ENCODE measurements around the gene HERC4. TPM values are rescaled to one million over a fixed set of nuclear protein-coding genes. Genes with fewer than 3 reads are reported as not detected.
"Not testable (repeated sequence)": the region's sequence is repeated elsewhere in the genome, so short reads cannot be mapped to it uniquely, and the experiment has no call there.

HERC4 gene
- polyA plus RNA-seq, 2 donors, result 11.8 to 13.3 TPM

- no peaks in the 10 kb centered on the region for H3K27me3 ChIP-seq (ENCODE audit: control insufficient read depth in 1 of 2, insufficient read depth in 2 of 2, low read length in 2 of 2)
- peaks cover 0 to 3% of the 10 kb centered on the region in 2 donors for H3K36me3 ChIP-seq (ENCODE audit: control insufficient read depth in 2 of 2, insufficient read depth in 2 of 2, low read length in 1 of 2)
- H3K27ac ChIP-seq (ENCODE audit: low read depth in 2 of 2, low read length in 1 of 2), result no peak overlapping the region
- H3K4me3 ChIP-seq (ENCODE audit: low read depth in 1 of 2, low read length in 2 of 2), result no peak overlapping the region
- H3K4me1 ChIP-seq (ENCODE audit: control insufficient read depth in 2 of 2, insufficient read depth in 2 of 2, low read length in 1 of 2), result no peaks in the 10 kb centered on the region
- H3K9me3 ChIP-seq (ENCODE audit: control insufficient read depth in 2 of 2, insufficient read depth in 1 of 2, low read depth in 1 of 2, low read length in 1 of 2), result no peaks in the 10 kb centered on the region
- 85 to 93% methylated on average over 9 of the region's 9 CpGs for WGBS, 2 donors
Measured at GRCh38 chr10:68027429-68027828, 47.7 kb downstream of the HERC4 start.

GRCh38 chr10:68023292-68023691, 51.8 kb downstream of the HERC4 start:
- Histone ChIP-seq H3K4me1 (ENCODE audit: control insufficient read depth in 2 of 2, insufficient read depth in 2 of 2, low read length in 1 of 2) (no peaks in the 10 kb centered on the region), H3K9me3 (ENCODE audit: control insufficient read depth in 2 of 2, insufficient read depth in 1 of 2, low read depth in 1 of 2, low read length in 1 of 2) (no peaks in the 10 kb centered on the region), H3K27me3 (ENCODE audit: control insufficient read depth in 1 of 2, insufficient read depth in 2 of 2, low read length in 2 of 2) (no peaks in the 10 kb centered on the region), H3K27ac (ENCODE audit: low read depth in 2 of 2, low read length in 1 of 2) (no peak overlapping the region), H3K4me3 (ENCODE audit: low read depth in 1 of 2, low read length in 2 of 2) (no peak overlapping the region), H3K36me3 (ENCODE audit: control insufficient read depth in 2 of 2, insufficient read depth in 2 of 2, low read length in 1 of 2) (peaks cover 0 to 4% of the 10 kb centered on the region in 2 donors)
- 97 to 100% methylated on average over 1 of the region's 1 CpG for WGBS, 2 donors

- not testable (repeated sequence) for H3K4me1 ChIP-seq (ENCODE audit: control insufficient read depth in 2 of 2, insufficient read depth in 2 of 2, low read length in 1 of 2); H3K36me3 ChIP-seq (ENCODE audit: control insufficient read depth in 2 of 2, insufficient read depth in 2 of 2, low read length in 1 of 2); H3K9me3 ChIP-seq (ENCODE audit: control insufficient read depth in 2 of 2, insufficient read depth in 1 of 2, low read depth in 1 of 2, low read length in 1 of 2); H3K27me3 ChIP-seq (ENCODE audit: control insufficient read depth in 1 of 2, insufficient read depth in 2 of 2, low read length in 2 of 2); H3K27ac ChIP-seq (ENCODE audit: low read depth in 2 of 2, low read length in 1 of 2); H3K4me3 ChIP-seq (ENCODE audit: low read depth in 1 of 2, low read length in 2 of 2)
- 98 to 100% methylated on average over 4 of the region's 4 CpGs for WGBS, 2 donors
Measured at GRCh38 chr10:68022324-68022723, 52.8 kb downstream of the HERC4 start.

DNA sequence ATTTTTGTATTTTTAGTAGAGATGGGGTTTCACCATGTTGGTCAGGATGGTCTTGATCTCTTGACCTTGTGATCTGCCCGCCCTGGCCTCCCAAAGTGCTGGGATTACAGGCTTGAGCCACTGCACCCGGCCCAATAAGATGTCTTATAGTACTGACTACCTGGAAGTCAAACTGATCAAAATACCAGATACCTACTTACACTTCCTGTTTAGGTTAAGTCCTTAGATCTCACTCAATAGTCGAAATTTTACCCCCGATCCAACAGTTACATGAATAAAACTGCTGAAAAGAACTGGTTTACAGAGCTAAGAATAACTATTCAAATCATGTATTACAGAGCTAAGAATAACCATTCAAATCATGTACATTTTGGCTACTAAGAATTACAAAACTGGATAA, 58.6 kb downstream of the HERC4 start:
- H3K4me3 ChIP-seq (ENCODE audit: low read depth in 1 of 2, low read length in 2 of 2); H3K9me3 ChIP-seq (ENCODE audit: control insufficient read depth in 2 of 2, insufficient read depth in 1 of 2, low read depth in 1 of 2, low read length in 1 of 2); H3K36me3 ChIP-seq (ENCODE audit: control insufficient read depth in 2 of 2, insufficient read depth in 2 of 2, low read length in 1 of 2); H3K4me1 ChIP-seq (ENCODE audit: control insufficient read depth in 2 of 2, insufficient read depth in 2 of 2, low read length in 1 of 2); H3K27me3 ChIP-seq (ENCODE audit: control insufficient read depth in 1 of 2, insufficient read depth in 2 of 2, low read length in 2 of 2); H3K27ac ChIP-seq (ENCODE audit: low read depth in 2 of 2, low read length in 1 of 2): not testable (repeated sequence)
- WGBS, 2 donors, result 89 to 90% methylated on average over 4 of the region's 4 CpGs

DNA sequence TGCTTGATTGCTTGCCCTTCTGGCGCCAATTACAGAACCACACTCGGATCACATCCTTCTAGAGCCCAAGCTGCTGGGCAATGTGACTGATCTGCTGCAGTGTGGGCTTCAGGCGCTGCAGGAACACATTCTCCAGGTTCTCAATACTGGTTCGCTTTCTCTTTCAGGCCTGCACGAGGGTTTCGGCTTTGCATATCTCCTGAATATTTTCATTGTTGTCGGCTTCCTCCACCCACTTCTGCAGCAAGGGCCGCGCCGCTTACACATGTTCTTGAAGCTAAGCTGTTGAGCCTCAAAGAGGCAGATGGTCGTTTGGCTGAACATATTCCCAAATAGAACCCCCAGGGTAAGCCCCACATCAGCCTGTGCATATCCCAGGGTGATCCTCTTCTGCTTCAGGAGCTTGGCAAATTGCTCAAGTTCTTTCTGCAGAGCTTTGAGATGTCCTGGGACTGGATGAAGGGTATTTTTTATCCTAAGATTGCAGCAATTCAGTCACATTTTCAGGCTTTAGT, 64.6 kb downstream of the HERC4 start:
- Histone ChIP-seq H3K4me3 (ENCODE audit: low read depth in 1 of 2, low read length in 2 of 2) (no peak overlapping the region), H3K9me3 (ENCODE audit: control insufficient read depth in 2 of 2, insufficient read depth in 1 of 2, low read depth in 1 of 2, low read length in 1 of 2) (no peaks in the 10 kb centered on the region), H3K27ac (ENCODE audit: low read depth in 2 of 2, low read length in 1 of 2) (no peak overlapping the region), H3K36me3 (ENCODE audit: control insufficient read depth in 2 of 2, insufficient read depth in 2 of 2, low read length in 1 of 2) (peaks cover 3 to 11% of the 10 kb centered on the region in 2 donors), H3K4me1 (ENCODE audit: control insufficient read depth in 2 of 2, insufficient read depth in 2 of 2, low read length in 1 of 2) (peaks cover 0 to 2% of the 10 kb centered on the region in 2 donors), H3K27me3 (ENCODE audit: control insufficient read depth in 1 of 2, insufficient read depth in 2 of 2, low read length in 2 of 2) (no peaks in the 10 kb centered on the region)
- 97% methylated on average over 11 of the region's 11 CpGs for WGBS, 2 donors

DNA sequence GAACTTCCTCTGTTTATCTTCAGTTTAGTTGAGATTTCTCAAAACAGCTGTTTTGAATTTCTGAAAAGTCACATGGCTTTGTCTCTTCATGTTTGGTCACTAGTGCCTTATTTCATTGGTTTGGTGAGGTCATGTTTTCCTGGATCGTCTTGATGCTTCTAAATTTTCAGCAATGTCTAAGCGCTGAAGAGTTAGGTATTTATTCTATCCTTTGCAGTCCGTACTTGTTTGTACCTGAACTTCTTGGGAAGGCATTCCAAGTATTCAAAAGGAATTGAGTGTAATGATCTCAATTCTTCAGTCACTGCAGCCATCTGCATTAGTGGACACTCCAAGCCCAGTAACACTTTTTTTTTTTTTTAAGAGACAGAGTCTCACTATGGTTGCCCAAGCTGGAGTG, 67.7 kb downstream of the HERC4 start:
- Histone ChIP-seq H3K36me3 (ENCODE audit: control insufficient read depth in 2 of 2, insufficient read depth in 2 of 2, low read length in 1 of 2) (peaks cover 3 to 11% of the 10 kb centered on the region in 2 donors), H3K4me3 (ENCODE audit: low read depth in 1 of 2, low read length in 2 of 2) (no peak overlapping the region)
- 96 to 97% methylated on average over 3 of the region's 3 CpGs for WGBS, 2 donors

GRCh38 chr10:68001539-68001938, 73.5 kb downstream of the HERC4 start:
- no peak overlapping the region for H3K4me3 ChIP-seq (ENCODE audit: low read depth in 1 of 2, low read length in 2 of 2)
- no peaks in the 10 kb centered on the region for H3K27me3 ChIP-seq (ENCODE audit: control insufficient read depth in 1 of 2, insufficient read depth in 2 of 2, low read length in 2 of 2)
- no peaks in the 10 kb centered on the region for H3K9me3 ChIP-seq (ENCODE audit: control insufficient read depth in 2 of 2, insufficient read depth in 1 of 2, low read depth in 1 of 2, low read length in 1 of 2)
- H3K36me3 ChIP-seq (ENCODE audit: control insufficient read depth in 2 of 2, insufficient read depth in 2 of 2, low read length in 1 of 2), result no peaks in the 10 kb centered on the region
- H3K27ac ChIP-seq (ENCODE audit: low read depth in 2 of 2, low read length in 1 of 2), result no peak overlapping the region
- 89 to 94% methylated on average over 1 of the region's 1 CpG for WGBS, 2 donors
- H3K4me1 ChIP-seq (ENCODE audit: control insufficient read depth in 2 of 2, insufficient read depth in 2 of 2, low read length in 1 of 2), result no peaks in the 10 kb centered on the region

More for the DNA sequence above, 67.7 kb downstream of the HERC4 start:
- Histone ChIP-seq H3K27me3 (ENCODE audit: control insufficient read depth in 1 of 2, insufficient read depth in 2 of 2, low read length in 2 of 2) (no peaks in the 10 kb centered on the region), H3K9me3 (ENCODE audit: control insufficient read depth in 2 of 2, insufficient read depth in 1 of 2, low read depth in 1 of 2, low read length in 1 of 2) (no peaks in the 10 kb centered on the region), H3K27ac (ENCODE audit: low read depth in 2 of 2, low read length in 1 of 2) (no peak overlapping the region), H3K4me1 (ENCODE audit: control insufficient read depth in 2 of 2, insufficient read depth in 2 of 2, low read length in 1 of 2) (peaks cover 0 to 2% of the 10 kb centered on the region in 2 donors)

GRCh38 chr10:68001000-68001399, 74.1 kb downstream of the HERC4 start:
- Histone ChIP-seq H3K27me3 (ENCODE audit: control insufficient read depth in 1 of 2, insufficient read depth in 2 of 2, low read length in 2 of 2) (no peaks in the 10 kb centered on the region), H3K9me3 (ENCODE audit: control insufficient read depth in 2 of 2, insufficient read depth in 1 of 2, low read depth in 1 of 2, low read length in 1 of 2) (no peaks in the 10 kb centered on the region), H3K27ac (ENCODE audit: low read depth in 2 of 2, low read length in 1 of 2) (no peak overlapping the region), H3K36me3 (ENCODE audit: control insufficient read depth in 2 of 2, insufficient read depth in 2 of 2, low read length in 1 of 2) (no peaks in the 10 kb centered on the region), H3K4me3 (ENCODE audit: low read depth in 1 of 2, low read length in 2 of 2) (no peak overlapping the region), H3K4me1 (ENCODE audit: control insufficient read depth in 2 of 2, insufficient read depth in 2 of 2, low read length in 1 of 2) (no peaks in the 10 kb centered on the region)
- WGBS, 2 donors, result 97 to 99% methylated on average over 4 of the region's 4 CpGs

DNA sequence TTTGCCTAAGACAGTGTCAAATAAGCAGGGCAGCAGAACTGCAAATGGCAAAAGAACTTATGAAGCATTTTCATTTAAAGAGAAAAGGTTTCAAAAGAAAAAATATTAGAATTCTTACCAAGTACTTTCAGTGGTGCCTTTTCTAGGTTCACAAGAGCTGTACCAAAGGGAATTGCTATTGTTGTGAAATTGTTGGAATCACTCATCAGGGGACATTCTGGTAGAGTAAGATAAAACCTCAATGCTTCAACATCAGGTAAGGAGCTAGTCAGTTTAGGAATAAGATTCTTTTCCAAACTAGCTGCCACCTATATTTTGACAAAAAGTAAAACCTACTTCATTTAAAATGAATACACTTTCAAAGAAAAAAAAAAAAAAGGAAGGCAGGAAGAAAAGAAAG, 85.0 kb downstream of the HERC4 start:
- no peaks in the 10 kb centered on the region for H3K4me1 ChIP-seq (ENCODE audit: control insufficient read depth in 2 of 2, insufficient read depth in 2 of 2, low read length in 1 of 2)
- H3K4me3 ChIP-seq (ENCODE audit: low read depth in 1 of 2, low read length in 2 of 2), result no peak overlapping the region
- no peak overlapping the region for H3K27ac ChIP-seq (ENCODE audit: low read depth in 2 of 2, low read length in 1 of 2)
- no peaks in the 10 kb centered on the region for H3K27me3 ChIP-seq (ENCODE audit: control insufficient read depth in 1 of 2, insufficient read depth in 2 of 2, low read length in 2 of 2)
- H3K36me3 ChIP-seq (ENCODE audit: control insufficient read depth in 2 of 2, insufficient read depth in 2 of 2, low read length in 1 of 2), result peaks cover 2 to 3% of the 10 kb centered on the region in 2 donors
- H3K9me3 ChIP-seq (ENCODE audit: control insufficient read depth in 2 of 2, insufficient read depth in 1 of 2, low read depth in 1 of 2, low read length in 1 of 2), result no peaks in the 10 kb centered on the region

DNA sequence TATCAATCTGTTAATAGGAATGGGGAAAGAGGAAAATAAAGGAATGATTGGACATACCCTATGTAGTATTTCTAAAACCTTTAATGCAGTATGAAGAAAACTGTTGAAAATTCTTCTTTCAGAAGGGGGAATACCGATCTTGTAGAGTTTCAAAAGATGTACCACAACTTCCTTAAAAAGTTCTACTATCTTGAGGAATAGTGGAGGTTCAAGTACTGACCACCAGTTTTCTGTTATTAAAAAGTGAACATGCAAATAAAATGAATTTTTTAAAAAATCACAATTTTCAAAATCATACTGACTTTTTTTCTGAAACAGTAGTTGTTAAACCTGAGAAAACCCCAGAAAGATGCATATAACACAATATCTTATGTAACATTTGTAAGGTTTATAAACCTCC, 86.5 kb downstream of the HERC4 start:
- no peaks in the 10 kb centered on the region for H3K4me1 ChIP-seq (ENCODE audit: control insufficient read depth in 2 of 2, insufficient read depth in 2 of 2, low read length in 1 of 2)
- H3K27ac ChIP-seq (ENCODE audit: low read depth in 2 of 2, low read length in 1 of 2), result no peak overlapping the region
- WGBS, 2 donors, result 88 to 91% methylated on average over 1 of the region's 1 CpG
- H3K4me3 ChIP-seq (ENCODE audit: low read depth in 1 of 2, low read length in 2 of 2), result no peak overlapping the region
- H3K27me3 ChIP-seq (ENCODE audit: control insufficient read depth in 1 of 2, insufficient read depth in 2 of 2, low read length in 2 of 2), result no peaks in the 10 kb centered on the region
- H3K9me3 ChIP-seq (ENCODE audit: control insufficient read depth in 2 of 2, insufficient read depth in 1 of 2, low read depth in 1 of 2, low read length in 1 of 2), result no peaks in the 10 kb centered on the region
- H3K36me3 ChIP-seq (ENCODE audit: control insufficient read depth in 2 of 2, insufficient read depth in 2 of 2, low read length in 1 of 2), result peaks cover 2 to 3% of the 10 kb centered on the region in 2 donors
